HEK293 (cell line): ENCODE results near the gene IDUA.

ENCODE experiments used
- CTCF ChIA-PET: fragments of 350-600 bp; formaldehyde crosslinking; extraction: SDS; loops from one replicate; lab custom pipeline; 2021; ENCODE audit warnings: antibody characterized with exemption; lab: Yijun Ruan, JAX
- POLR2A ChIA-PET: fragments of 300-600 bp; formaldehyde crosslinking; extraction: SDS; loops from one replicate; lab custom pipeline; 2020; ENCODE audit warnings: antibody characterized with exemption, inconsistent platforms; lab: Yijun Ruan, JAX
- H3K27ac ChIP-seq: fragments of 200-500 bp; sonication (Bioruptor generic); 2 replicates; pipeline ENCODE4 v1.5.1; 2014; ENCODE audit warnings: low read depth, low read length, control low read depth, inconsistent platforms; ENCODE audit errors: extremely low read depth
- H3K36me3 ChIP-seq, 2 experiments: fragments of 200-500 bp in 1 of 2; sonication (Bioruptor generic) in 1 of 2; 1 replicate in 1 of 2; 2 replicates in 1 of 2; pipeline ENCODE4 v1.5.1; 2014 to 2017; ENCODE audit warnings: inconsistent platforms in 2 of 2, low read length in 2 of 2; ENCODE audit not compliant: control insufficient read depth in 2 of 2, insufficient read depth in 1 of 2
- H3K4me1 ChIP-seq: fragments of 200-500 bp; sonication (Bioruptor generic); 2 replicates; pipeline ENCODE4 v1.5.1; 2014; ENCODE audit warnings: mild to moderate bottlenecking, low read length, inconsistent platforms; ENCODE audit not compliant: control insufficient read depth, insufficient read depth
- H3K4me3 ChIP-seq: 2 replicates; pipeline ENCODE4 v1.5.1; 2011; ENCODE audit warnings: low read depth, mild to moderate bottlenecking, control low read depth, low read length, moderate library complexity
- H3K9me3 ChIP-seq: fragments of 200-500 bp; sonication (Bioruptor generic); 2 replicates; pipeline ENCODE4 v1.5.1; 2014; ENCODE audit warnings: low read depth, low read length, inconsistent platforms; ENCODE audit not compliant: control insufficient read depth, insufficient read depth
- GLIS1 ChIP-seq: fragments of 450-650 bp; formaldehyde crosslinking; IDR thresholded peaks from 2 replicates; pipeline ENCODE4 v1.5.1; 2016; ENCODE audit warnings: missing biosample characterization, missing genetic modification characterization
- KLF9 ChIP-seq: fragments of 450-650 bp; formaldehyde crosslinking; IDR thresholded peaks from 2 replicates; pipeline ENCODE4 v1.5.1; 2016; ENCODE audit warnings: missing biosample characterization, missing genetic modification characterization, low read depth
- SP2 ChIP-seq: fragments of 450-650 bp; formaldehyde crosslinking; IDR thresholded peaks from 2 replicates; pipeline ENCODE4 v1.5.1; 2016; ENCODE audit warnings: missing biosample characterization, missing genetic modification characterization
- ZBTB20 ChIP-seq: fragments of 450-650 bp; formaldehyde crosslinking; IDR thresholded peaks from 2 replicates; pipeline ENCODE4 v1.5.1; 2016; ENCODE audit warnings: missing biosample characterization, missing genetic modification characterization
- ZBTB44 ChIP-seq: fragments of 450-650 bp; IDR thresholded peaks from 2 replicates; pipeline ENCODE4 v1.5.1; 2018; ENCODE audit warnings: missing biosample characterization, mild to moderate bottlenecking, missing genetic modification characterization
- ZNF10 ChIP-seq: fragments of 450-650 bp; formaldehyde crosslinking; IDR thresholded peaks from 2 replicates; pipeline ENCODE4 v1.5.1; 2017; ENCODE audit warnings: missing biosample characterization, missing genetic modification characterization
- ZNF114 ChIP-seq: fragments of 450-650 bp; formaldehyde crosslinking; IDR thresholded peaks from 2 replicates; pipeline ENCODE4 v1.5.0; 2017; ENCODE audit warnings: missing biosample characterization, missing genetic modification characterization
- ZNF133 ChIP-seq: fragments of 450-650 bp; formaldehyde crosslinking; IDR thresholded peaks from 2 replicates; pipeline ENCODE4 v1.5.1; 2016; ENCODE audit warnings: missing biosample characterization, missing genetic modification characterization
- ZNF146 ChIP-seq: fragments of 450-650 bp; formaldehyde crosslinking; IDR thresholded peaks from 2 replicates; pipeline ENCODE4 v1.5.1; 2016; ENCODE audit warnings: missing biosample characterization, missing genetic modification characterization
- ZNF2 ChIP-seq: fragments of 450-650 bp; formaldehyde crosslinking; IDR thresholded peaks from 2 replicates; pipeline ENCODE4 v1.5.1; 2016; ENCODE audit warnings: missing biosample characterization, missing genetic modification characterization
- ZNF214 ChIP-seq: fragments of 450-650 bp; formaldehyde crosslinking; IDR thresholded peaks from 2 replicates; pipeline ENCODE4 v1.5.1; 2017; ENCODE audit warnings: missing biosample characterization, mild to moderate bottlenecking, missing genetic modification characterization, borderline replicate concordance
- ZNF266 ChIP-seq: fragments of 450-650 bp; formaldehyde crosslinking; IDR thresholded peaks from 2 replicates; pipeline ENCODE4 v1.5.1; 2016; ENCODE audit warnings: missing biosample characterization, missing genetic modification characterization, low read depth
- ZNF280D ChIP-seq: fragments of 450-650 bp; formaldehyde crosslinking; IDR thresholded peaks from 2 replicates; pipeline ENCODE4 v1.5.1; 2016; ENCODE audit warnings: missing biosample characterization, missing genetic modification characterization
- ZNF324 ChIP-seq: fragments of 450-650 bp; formaldehyde crosslinking; IDR thresholded peaks from 2 replicates; pipeline ENCODE4 v1.5.1; 2016; ENCODE audit warnings: missing biosample characterization, missing genetic modification characterization
- ZNF335 ChIP-seq: fragments of 450-650 bp; formaldehyde crosslinking; conservative IDR thresholded peaks from 2 replicates; pipeline ENCODE4 v1.5.1; 2016; ENCODE audit warnings: missing biosample characterization, missing genetic modification characterization
- ZNF341 ChIP-seq: fragments of 450-650 bp; formaldehyde crosslinking; IDR thresholded peaks from 2 replicates; pipeline ENCODE4; 2016; ENCODE audit warnings: low read depth, missing biosample characterization, missing genetic modification characterization
- ZNF585B ChIP-seq: fragments of 450-650 bp; formaldehyde crosslinking; IDR thresholded peaks from 2 replicates; pipeline ENCODE4 v1.5.1; 2016; ENCODE audit warnings: missing biosample characterization, missing genetic modification characterization
- ZNF664 ChIP-seq: fragments of 450-650 bp; formaldehyde crosslinking; IDR thresholded peaks from 2 replicates; pipeline ENCODE4 v1.5.1; 2016; ENCODE audit warnings: missing biosample characterization, missing genetic modification characterization
- ZNF830 ChIP-seq: fragments of 450-650 bp; IDR thresholded peaks from 2 replicates; pipeline ENCODE4 v1.5.0; 2018; ENCODE audit warnings: missing biosample characterization, missing genetic modification characterization, low read depth, mild to moderate bottlenecking, moderate library complexity

Gene IDUA

GRCh38 chr4:1006856-1007255, 20.0 kb downstream of the IDUA start:
- Histone ChIP-seq H3K4me3 (no peak overlapping the region), H3K4me1 (no peaks in the 10 kb centered on the region; the same call in 1 of the 2 replicates), H3K27ac (no peak overlapping the region), H3K36me3 (no peaks in the 10 kb centered on the region), H3K9me3 (no peaks in the 10 kb centered on the region)
- ChIA-PET CTCF (no interaction called here), POLR2A (no interaction called here)
- no peak for TF ChIP-seq ZNF10 (tag by site-specific recombination)
- peak; percentile 96 for TF ChIP-seq ZNF133 (tag by site-specific recombination)
- TF ChIP-seq ZNF266 (tag by site-specific recombination), result no peak

- no peaks in the 10 kb centered on the region; the same call in 1 of the 2 replicates for H3K4me1 ChIP-seq
- CTCF ChIA-PET, result no interaction called here
- TF ChIP-seq ZBTB44 (no peak), ZNF830 (tag by site-specific recombination) (no peak), ZNF280D (no peak), ZNF324 (no peak), ZNF335 (tag by site-specific recombination) (peak; percentile 66), ZNF341 (tag by site-specific recombination) (peak; percentile 24; the same call in 1 of the 2 replicates), GLIS1 (tag by site-specific recombination) (no peak), ZNF214 (no peak), SP2 (tag by site-specific recombination) (peak; percentile 29), ZNF2 (tag by site-specific recombination) (no peak), ZNF585B (no peak), ZBTB20 (tag by site-specific recombination) (peak; percentile 12; the same call in 1 of the 2 replicates), KLF9 (tag by site-specific recombination) (no peak), ZNF146 (tag by site-specific recombination) (no peak), ZNF664 (tag by site-specific recombination) (no peak), ZNF114 (tag by site-specific recombination) (no peak)
- POLR2A ChIA-PET, result no interaction called here
- H3K27ac ChIP-seq, result no peak overlapping the region
- peak overlapping the region; percentile 16 for H3K4me3 ChIP-seq
- H3K9me3 ChIP-seq, result no peaks in the 10 kb centered on the region
- H3K36me3 ChIP-seq, result peaks cover 0 to 14% of the 10 kb centered on the region in 2 experiments; a peak in 1 of 3 replicates
These were observed 22.1 kb downstream of the IDUA start for GRCh38 chr4:1008840-1009541.
